WTC11 (cell line): ENCODE measurements around the gene RANBP9. TPM values are rescaled to one million over a fixed set of nuclear protein-coding genes. Genes with fewer than 3 reads are reported as not detected.

Experiments used
- ATAC-seq: fragments of 200-7000 bp; cut with Tn5 transposase; 2 replicates; pipeline ENCODE4 v1.10.0; 2021; ENCODE audit warnings: mild to moderate bottlenecking, moderate library complexity
- CTCF ChIA-PET: fragments of 300-600 bp; sonication (Branson Sonifier 250); formaldehyde crosslinking; loops from one replicate; lab custom pipeline; 2021; ENCODE audit warnings: antibody characterized with exemption; lab: Charles Lee
- POLR2A ChIA-PET: fragments of 350-600 bp; sonication (Branson Sonifier 250); formaldehyde crosslinking; loops from one replicate; lab custom pipeline; 2021; ENCODE audit warnings: antibody characterized with exemption; lab: Charles Lee
- DNase-seq: peaks from one replicate; pipeline ENCODE4 v3.0.0; 2021; ENCODE audit warnings: low spot score
- H3K27ac Mint-ChIP-seq: 2 replicates; pipeline ENCODE4 v1.8.0; 2021; ENCODE audit warnings: mixed read lengths
- H3K27me3 Mint-ChIP-seq: 2 replicates; pipeline ENCODE4 v1.8.0; 2021; ENCODE audit warnings: low read depth, mild to moderate bottlenecking, moderate library complexity, mixed read lengths
- H3K36me3 Mint-ChIP-seq: 2 replicates; pipeline ENCODE4 v1.8.0; 2021; ENCODE audit warnings: mixed read lengths
- H3K4me1 Mint-ChIP-seq: 2 replicates; pipeline ENCODE4 v1.8.0; 2022; ENCODE audit warnings: mixed read lengths
- H3K4me3 Mint-ChIP-seq: 2 replicates; pipeline ENCODE4 v1.8.0; 2021; ENCODE audit warnings: mild to moderate bottlenecking, moderate library complexity, mixed read lengths
- H3K9me3 Mint-ChIP-seq: 2 replicates; pipeline ENCODE4 v1.8.0; 2021; ENCODE audit warnings: mixed read lengths
- CREM ChIP-seq: sonication (generic); formaldehyde crosslinking; IDR thresholded peaks from 2 replicates; pipeline ENCODE4 v1.8.1; 2022; ENCODE audit warnings: mild to moderate bottlenecking, missing genetic modification reagents, moderate library complexity
- E2F1 ChIP-seq: sonication (generic); formaldehyde crosslinking; IDR thresholded peaks from 2 replicates; pipeline ENCODE4 v1.8.0; 2022; ENCODE audit warnings: mild to moderate bottlenecking, missing genetic modification reagents
- ELF4 ChIP-seq: sonication (generic); formaldehyde crosslinking; IDR thresholded peaks from 2 replicates; pipeline ENCODE4 v1.8.1; 2022; ENCODE audit warnings: low read depth, mild to moderate bottlenecking, moderate library complexity, missing genetic modification reagents
- ERG ChIP-seq: fragments of 250-450 bp; sonication (Bioruptor Pico); IDR thresholded peaks from 2 replicates; pipeline ENCODE4 v1.8.0; 2021; ENCODE audit warnings: mild to moderate bottlenecking
- GABPB1 ChIP-seq: sonication (generic); formaldehyde crosslinking; IDR thresholded peaks from 2 replicates; pipeline ENCODE4 v1.8.1; 2023; ENCODE audit warnings: mild to moderate bottlenecking, missing genetic modification reagents
- HMGA2 ChIP-seq: fragments of 250-450 bp; sonication (Bioruptor Pico); IDR thresholded peaks from 2 replicates; pipeline ENCODE4 v1.4.0; 2021; ENCODE audit warnings: mild to moderate bottlenecking, moderate library complexity
- MAX ChIP-seq: sonication (generic); formaldehyde crosslinking; IDR thresholded peaks from 2 replicates; pipeline ENCODE4 v1.8.0; 2022; ENCODE audit warnings: mild to moderate bottlenecking, missing genetic modification reagents
- MYBL2 ChIP-seq: sonication (generic); formaldehyde crosslinking; IDR thresholded peaks from 2 replicates; pipeline ENCODE4 v1.8.1; 2023; ENCODE audit warnings: mild to moderate bottlenecking, moderate library complexity, missing genetic modification reagents
- NFYB ChIP-seq: sonication (generic); formaldehyde crosslinking; conservative IDR thresholded peaks from 2 replicates; pipeline ENCODE4 v1.8.0; 2022; ENCODE audit warnings: low read depth, missing genetic modification reagents
- PRDM15 ChIP-seq: sonication (generic); formaldehyde crosslinking; IDR thresholded peaks from 2 replicates; pipeline ENCODE4 v1.8.0; 2022; ENCODE audit warnings: missing genetic modification reagents
- SP1 ChIP-seq: sonication (generic); formaldehyde crosslinking; conservative IDR thresholded peaks from 2 replicates; pipeline ENCODE4 v1.8.1; 2022; ENCODE audit warnings: missing genetic modification reagents
- ZMAT4 ChIP-seq: fragments of 250-450 bp; sonication (Bioruptor Pico); IDR thresholded peaks from 2 replicates; pipeline ENCODE4 v1.9.0; 2021; ENCODE audit warnings: mild to moderate bottlenecking
- ZNF138 ChIP-seq: sonication (generic); formaldehyde crosslinking; conservative IDR thresholded peaks from 2 replicates; pipeline ENCODE4 v1.8.1; 2022; ENCODE audit warnings: mild to moderate bottlenecking, moderate library complexity, missing genetic modification reagents
- total RNA-seq: library from RNA; stranded (reverse); gene quantifications from 3 replicates; pipeline ENCODE4 v1.2.3, GENCODE V29; 2021

RANBP9 gene
- total RNA-seq, 1 experiment from 2014 or later: 33.4 TPM

- TF ChIP-seq ERG (CRISPR knock-in tag): no peak
Observed at GRCh38 chr6:13676551-13677156, 35.0 kb downstream of the RANBP9 start (continued).

- Mint-ChIP-seq H3K4me1 (peaks cover 31% of the 10 kb centered on the region), H3K27me3 (no peaks in the 10 kb centered on the region), H3K36me3 (peaks cover 12% of the 10 kb centered on the region), H3K4me3 (no peak overlapping the region), H3K27ac (0 out of 2 replicates have a peak overlapping the region, but pooled peaks have one; percentile 14), H3K9me3 (peaks cover 10% of the 10 kb centered on the region)
- ChIA-PET POLR2A (no interaction called here), CTCF (interaction anchor here (0.5 to 1.0 kb wide), 2 partner anchors 59 to 107 kb away, joined by 3 read pairs; partner anchors contain the start of gene NOL7)
- TF ChIP-seq E2F1 (CRISPR knock-in tag) (no peak), GABPB1 (CRISPR knock-in tag) (no peak), ELF4 (no peak), MYBL2 (no peak), ZNF138 (CRISPR knock-in tag) (no peak), PRDM15 (CRISPR knock-in tag) (no peak), CREM (no peak)
- ATAC-seq: no peak
- DNase-seq: no peak
Observed at GRCh38 chr6:13674533-13675190, 37.0 kb downstream of the RANBP9 start.

GRCh38 chr6:13673825-13674444 is 37.7 kb downstream of the RANBP9 start:
- DNase-seq (no peak), ATAC-seq (no peak)
- Mint-ChIP-seq H3K27ac (no peak overlapping the region), H3K27me3 (no peaks in the 10 kb centered on the region), H3K4me1 (peaks cover 36% of the 10 kb centered on the region), H3K9me3 (peaks cover 10% of the 10 kb centered on the region), H3K36me3 (peaks cover 14% of the 10 kb centered on the region), H3K4me3 (no peak overlapping the region)
- no peak for TF ChIP-seq NFYB
- CTCF ChIA-PET: interaction anchor here (2.6 kb wide), 1 partner anchor 49 kb away, joined by 9 read pairs; no protein-coding TSS in a partner anchor
- POLR2A ChIA-PET: interaction anchor here (0.6 kb wide), 1 partner anchor 102 kb away, joined by 3 read pairs; no protein-coding TSS in a partner anchor

- Mint-ChIP-seq H3K36me3 (peaks cover 14% of the 10 kb centered on the region), H3K27ac (no peak overlapping the region), H3K4me1 (peaks cover 36% of the 10 kb centered on the region), H3K9me3 (peaks cover 10% of the 10 kb centered on the region), H3K27me3 (no peaks in the 10 kb centered on the region), H3K4me3 (no peak overlapping the region)
- CTCF ChIA-PET: interaction anchor here (2.6 kb wide), 1 partner anchor 49 kb away, joined by 9 read pairs; no protein-coding TSS in a partner anchor
- no peak for DNase-seq
- POLR2A ChIA-PET: interaction anchor here (0.6 kb wide), 1 partner anchor 102 kb away, joined by 3 read pairs; no protein-coding TSS in a partner anchor
- no peak for ATAC-seq
- TF ChIP-seq PRDM15 (CRISPR knock-in tag) (no peak), NFYB (no peak), HMGA2 (CRISPR knock-in tag) (no peak), SP1 (no peak), ERG (CRISPR knock-in tag) (no peak), ZMAT4 (CRISPR knock-in tag) (no peak), MAX (CRISPR knock-in tag) (no peak)
Observed at GRCh38 chr6:13673368-13673767, 38.3 kb downstream of the RANBP9 start.
